Measurements from ENCODE around the gene CLEC16A.

Gene CLEC16A

DNA sequence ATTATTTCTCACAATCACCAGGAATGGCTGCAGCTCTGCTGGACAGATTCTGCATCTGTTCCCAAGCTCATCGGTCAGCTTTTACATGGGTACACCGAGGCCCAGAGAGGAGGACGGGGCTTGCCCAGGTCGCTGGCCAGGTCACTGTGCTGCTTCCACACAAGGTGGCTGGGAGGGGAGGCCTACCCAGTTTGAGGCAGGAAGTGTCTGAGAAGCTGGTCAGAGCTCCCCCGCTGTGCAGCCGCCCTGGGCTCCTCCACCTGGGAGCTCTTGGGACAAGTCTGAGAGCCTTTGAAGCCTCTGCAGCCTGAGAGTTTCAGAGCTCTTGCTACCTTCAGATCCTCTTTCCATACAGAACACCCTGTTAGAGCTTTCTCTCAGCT lies 143.3 kb downstream of the CLEC16A start:
- DNase-seq, result no peak

DNA sequence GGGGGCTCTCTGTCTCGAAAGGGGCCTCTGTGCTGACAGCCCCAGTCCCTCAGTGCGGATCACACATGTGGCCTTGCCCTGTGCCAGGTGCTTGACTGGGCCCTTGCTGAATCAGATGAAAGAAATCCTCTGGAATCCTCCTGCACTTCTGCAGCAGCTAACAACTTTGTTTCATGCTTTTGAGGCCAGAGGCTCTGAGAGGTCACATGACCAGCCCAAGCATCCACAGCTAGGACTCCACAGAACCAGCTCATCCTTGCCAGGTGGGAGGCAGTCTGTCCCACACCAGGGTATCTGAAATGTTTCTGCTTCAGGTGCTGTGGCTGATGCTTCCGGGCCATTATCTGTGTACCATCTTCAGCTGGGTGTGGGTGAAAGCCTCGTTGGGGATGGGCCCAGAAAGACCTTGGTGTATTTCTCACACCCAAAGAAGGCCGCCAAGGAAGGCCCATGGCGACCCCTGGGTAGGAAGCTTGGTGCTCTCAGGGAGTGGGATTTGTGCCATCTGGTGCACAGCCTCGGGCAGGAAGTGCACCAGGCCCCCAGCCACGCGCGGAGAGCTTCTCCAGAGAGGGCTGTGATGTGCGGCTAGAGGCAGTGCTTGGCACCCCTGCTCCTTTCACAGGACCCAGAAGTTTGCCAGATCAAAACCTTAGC lies 143.8 kb downstream of the CLEC16A start:
- DNase-seq, result no peak

GRCh38 chr16:11088831-11089230 lies 144.5 kb downstream of the CLEC16A start:
- no peak for DNase-seq

GRCh38 chr16:11089504-11090124 lies 145.2 kb downstream of the CLEC16A start:
- peak; percentile 37 for DNase-seq

DNA sequence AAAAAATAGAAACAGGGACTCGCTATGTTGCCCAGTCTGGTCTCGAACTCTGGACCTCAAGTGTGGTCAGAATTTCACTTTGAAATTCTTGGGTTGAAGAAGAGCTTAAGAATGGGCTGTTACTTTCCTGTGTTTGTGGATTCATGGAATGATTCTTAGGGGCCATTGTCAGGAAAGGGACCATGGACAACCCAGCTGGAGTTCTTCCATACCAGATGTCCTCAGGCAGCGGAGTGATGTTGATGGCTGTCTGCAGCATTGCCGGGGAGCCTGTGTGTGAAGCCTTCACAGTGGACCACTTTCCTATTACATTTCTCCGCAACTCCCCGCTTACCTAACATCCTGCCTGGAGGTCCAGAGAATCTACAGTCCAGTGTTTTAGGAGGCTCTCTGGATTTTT lies 145.9 kb downstream of the CLEC16A start:
- peak; percentile 19 for DNase-seq

DNA sequence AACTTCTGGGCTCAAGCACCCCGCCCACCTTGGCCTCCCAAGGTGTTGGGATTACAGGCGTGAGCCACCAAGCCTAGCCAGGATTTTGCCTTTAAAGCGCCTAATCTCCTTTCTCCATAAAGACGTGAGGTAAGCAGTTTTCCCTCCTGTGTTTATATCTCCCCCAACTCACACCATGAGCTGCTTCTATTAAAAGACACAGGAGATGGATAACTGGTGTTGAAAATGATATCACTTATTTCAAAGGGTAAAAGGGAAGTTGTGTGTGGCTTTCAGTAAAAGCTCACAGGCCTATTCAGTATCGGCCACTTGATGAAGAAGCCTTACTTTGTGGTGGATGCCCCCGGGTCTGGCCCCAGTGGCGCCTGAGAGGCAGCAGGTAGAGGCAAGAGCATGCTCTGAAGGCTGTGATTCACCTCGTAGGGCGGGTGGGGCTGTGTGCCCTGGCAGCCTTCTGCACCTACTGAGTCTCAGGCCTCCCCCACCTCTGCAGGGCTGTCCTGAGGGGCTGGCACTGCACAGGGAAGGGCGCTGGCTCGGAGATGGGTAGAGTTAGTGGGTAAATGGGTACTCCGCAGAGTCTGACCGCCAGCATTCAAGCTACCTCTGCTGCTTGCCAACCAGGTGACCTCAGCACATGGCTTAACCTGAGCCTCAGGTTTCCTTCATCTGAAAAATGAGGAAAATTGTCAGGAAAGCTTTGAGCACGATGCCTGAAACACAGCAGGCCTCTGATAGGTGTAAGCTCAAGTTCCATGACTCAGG lies 146.8 kb downstream of the CLEC16A start:
- DNase-seq, result no peak

GRCh38 chr16:11092788-11093571 lies 148.6 kb downstream of the CLEC16A start:
- DNase-seq, result no peak

GRCh38 chr16:11093572-11094074 lies 149.3 kb downstream of the CLEC16A start:
- no peak for DNase-seq

DNA sequence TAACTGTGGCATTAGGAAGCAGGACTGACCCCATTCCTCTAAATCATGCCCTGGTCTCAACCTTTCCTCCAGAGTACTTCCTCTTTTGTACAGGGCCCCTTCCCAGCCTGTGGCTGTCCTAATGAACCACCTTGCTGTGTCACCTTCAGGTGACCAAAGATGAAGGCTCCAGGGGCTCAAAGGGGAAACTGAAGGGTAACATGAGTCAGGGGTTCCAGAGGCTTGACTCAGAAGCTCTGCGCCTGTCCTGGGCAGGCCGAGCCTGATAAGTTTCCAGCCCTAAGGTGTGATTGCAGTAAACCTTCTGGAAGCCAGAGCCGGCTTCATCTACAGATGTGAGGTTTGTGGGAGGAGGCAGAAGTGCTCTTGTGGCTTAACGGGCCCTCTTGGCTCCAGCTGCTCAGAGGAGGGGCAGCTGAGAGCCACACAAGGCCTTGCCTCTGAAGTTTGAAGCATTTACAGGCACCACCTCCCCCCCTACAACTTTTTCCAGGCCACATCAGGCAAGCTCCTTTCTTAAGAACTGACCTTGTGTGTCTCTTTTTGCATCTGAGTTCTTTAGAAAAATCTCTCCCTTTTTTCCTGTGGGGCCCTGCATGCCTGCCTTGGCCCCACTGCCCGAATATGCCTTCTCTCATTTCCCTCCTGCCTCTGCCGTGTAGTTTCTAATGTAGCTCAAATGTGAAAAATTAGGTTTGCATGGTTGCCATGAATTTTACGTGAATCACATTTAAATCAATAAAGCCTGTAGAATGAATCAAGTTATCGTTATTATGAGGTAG lies 149.9 kb downstream of the CLEC16A start:
- DNase-seq, result peak; percentile 44

DNA sequence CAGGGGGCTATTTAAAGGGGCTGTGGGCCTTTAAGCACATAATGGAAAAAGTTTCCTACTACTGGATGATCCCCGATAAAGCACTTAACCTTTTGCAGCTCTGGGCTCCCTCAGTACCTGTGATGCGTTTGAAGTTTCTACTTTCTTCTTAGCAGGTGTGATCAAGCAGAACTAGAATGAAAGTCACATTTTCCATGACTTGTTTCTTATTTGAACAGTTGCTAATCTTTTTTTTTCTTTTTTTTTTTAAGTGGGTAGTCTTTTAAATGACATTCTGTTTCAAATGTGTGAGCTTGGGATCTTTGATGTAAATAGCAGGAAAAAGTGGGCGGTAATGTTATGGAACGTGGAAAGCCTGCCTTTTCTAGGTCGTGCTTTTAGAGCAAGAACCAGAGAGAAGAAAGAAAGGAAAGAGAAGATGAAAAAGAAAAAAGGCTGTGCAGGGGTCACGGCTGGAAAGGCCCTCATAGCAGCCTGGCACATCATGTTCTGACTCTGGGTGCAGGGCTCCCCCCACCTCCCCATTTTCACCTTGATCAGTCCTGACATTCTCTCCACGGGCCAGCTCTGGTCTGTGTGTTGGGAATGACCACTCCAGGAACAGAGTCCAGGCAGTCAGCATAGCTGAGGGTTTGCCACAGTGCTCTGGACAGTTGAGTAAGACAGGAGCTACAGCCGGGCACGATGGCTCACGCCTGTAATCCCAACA lies 150.6 kb downstream of the CLEC16A start:
- DNase-seq, result no peak

- DNase-seq, result no peak
Observed at GRCh38 chr16:11095935-11096334, 151.6 kb downstream of the CLEC16A start.

- DNase-seq, result no peak
Observed at GRCh38 chr16:11097094-11097786, 152.9 kb downstream of the CLEC16A start.

GRCh38 chr16:11097787-11098167 lies 153.4 kb downstream of the CLEC16A start:
- no peak for DNase-seq

- DNase-seq, result no peak
Observed at GRCh38 chr16:11098601-11099390, 154.4 kb downstream of the CLEC16A start.

GRCh38 chr16:11099672-11100205 lies 155.4 kb downstream of the CLEC16A start:
- no peak for DNase-seq

DNA sequence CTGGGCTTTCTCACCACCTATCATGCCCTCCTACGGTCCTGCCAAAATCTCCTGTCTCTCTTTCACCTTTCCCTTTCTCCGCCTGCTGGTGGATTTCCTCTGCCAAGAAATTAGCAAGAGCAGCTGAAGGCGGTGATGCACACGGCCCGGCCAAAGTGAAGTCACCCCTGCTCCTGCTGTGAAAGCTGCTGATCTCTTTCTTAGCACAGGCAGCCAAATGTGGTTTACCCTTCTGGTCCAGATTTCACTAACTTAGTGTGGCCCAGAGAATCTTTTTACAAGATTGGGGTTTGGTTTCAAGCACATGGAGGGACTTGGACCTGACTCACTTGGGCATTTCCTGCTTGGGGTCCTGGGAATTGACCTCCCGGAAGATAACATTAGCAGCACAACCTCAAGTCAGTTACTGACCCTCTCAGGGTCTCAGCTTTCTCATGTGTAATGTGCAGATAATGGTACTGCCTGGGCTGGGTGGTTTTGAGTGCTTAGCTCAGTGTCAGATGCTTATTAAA lies 155.9 kb downstream of the CLEC16A start:
- DNase-seq, result peak; percentile 73

DNA sequence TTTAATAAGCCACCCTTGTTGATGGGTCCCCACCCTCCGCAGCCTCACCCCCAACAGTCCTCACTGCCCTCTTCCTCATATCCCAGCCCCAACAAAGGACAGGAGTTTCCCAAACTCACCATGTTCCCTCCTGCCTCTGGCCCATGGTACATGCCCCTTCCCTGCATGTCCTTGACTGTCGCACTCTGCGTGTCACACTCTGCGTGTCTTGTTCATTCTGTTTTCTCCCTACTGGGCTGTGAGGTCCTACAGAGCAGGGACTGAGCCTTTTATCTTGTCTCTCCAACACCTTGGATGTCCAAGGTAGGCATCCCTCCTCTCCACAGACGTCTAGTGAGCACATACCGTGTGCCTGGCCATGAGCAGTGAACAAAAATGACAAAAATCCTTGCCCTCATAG lies 156.9 kb downstream of the CLEC16A start:
- no peak for DNase-seq

DNA sequence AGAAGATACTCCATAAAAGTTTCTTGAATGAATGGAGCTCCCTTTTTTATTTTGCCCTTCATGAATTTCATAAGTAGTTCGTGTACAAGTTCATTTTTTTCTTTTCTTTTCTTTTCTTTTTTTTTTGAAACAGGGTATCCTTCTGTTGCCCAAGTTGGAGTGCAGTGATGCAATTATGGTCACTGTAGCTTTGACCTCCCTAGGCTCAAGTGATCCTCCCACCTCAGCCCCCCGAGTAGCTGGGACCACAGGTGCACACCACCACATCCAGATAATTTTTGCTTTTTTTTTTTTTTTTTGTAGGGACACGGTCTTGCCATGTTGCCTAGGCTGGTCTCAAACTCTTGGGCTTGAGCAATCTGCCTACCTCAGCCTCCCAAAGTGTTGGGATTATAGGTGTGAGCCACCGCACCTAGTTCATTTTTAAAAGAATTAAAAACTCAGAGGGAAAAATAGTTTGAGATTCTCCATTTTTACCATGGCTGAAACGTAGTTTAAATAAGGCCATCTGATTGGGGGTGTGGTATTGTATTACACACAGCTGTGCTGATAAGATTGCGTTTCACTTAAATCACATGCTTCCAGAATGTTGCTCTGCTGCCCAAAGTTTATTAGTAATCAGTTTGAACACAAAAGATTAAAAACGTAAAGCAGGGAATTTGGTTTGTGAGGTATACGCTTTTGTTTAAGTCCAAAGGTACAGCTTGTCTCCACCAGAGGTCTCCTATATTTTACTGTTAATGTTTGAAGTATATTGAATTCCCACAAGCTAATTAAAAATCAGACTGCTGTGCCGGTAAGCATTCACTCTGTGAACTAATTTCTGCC lies 157.5 kb downstream of the CLEC16A start:
- peak; percentile 28 for DNase-seq

DNA sequence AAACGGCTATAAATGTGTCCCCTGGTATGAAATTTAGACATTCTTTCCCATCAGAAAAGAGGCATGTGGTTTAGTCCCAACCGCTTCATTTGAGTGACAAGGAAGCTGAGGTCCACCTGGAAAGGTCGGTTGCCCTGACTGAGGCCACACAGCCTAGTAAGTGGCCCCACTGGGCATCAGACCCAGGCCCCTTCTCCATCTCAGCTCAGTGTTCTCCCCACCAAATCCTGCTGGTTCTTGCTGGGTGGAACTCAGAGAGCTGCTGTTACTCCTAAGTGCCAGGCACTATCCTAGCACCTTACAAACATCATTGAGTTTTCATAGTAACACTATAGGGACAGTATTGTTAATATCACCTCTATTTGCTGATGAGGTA lies 158.1 kb downstream of the CLEC16A start:
- DNase-seq, result no peak

Data from eye (tissue), 1 donor.